ENCODE results near the gene OSBPL5.

OSBPL5 gene

DNA sequence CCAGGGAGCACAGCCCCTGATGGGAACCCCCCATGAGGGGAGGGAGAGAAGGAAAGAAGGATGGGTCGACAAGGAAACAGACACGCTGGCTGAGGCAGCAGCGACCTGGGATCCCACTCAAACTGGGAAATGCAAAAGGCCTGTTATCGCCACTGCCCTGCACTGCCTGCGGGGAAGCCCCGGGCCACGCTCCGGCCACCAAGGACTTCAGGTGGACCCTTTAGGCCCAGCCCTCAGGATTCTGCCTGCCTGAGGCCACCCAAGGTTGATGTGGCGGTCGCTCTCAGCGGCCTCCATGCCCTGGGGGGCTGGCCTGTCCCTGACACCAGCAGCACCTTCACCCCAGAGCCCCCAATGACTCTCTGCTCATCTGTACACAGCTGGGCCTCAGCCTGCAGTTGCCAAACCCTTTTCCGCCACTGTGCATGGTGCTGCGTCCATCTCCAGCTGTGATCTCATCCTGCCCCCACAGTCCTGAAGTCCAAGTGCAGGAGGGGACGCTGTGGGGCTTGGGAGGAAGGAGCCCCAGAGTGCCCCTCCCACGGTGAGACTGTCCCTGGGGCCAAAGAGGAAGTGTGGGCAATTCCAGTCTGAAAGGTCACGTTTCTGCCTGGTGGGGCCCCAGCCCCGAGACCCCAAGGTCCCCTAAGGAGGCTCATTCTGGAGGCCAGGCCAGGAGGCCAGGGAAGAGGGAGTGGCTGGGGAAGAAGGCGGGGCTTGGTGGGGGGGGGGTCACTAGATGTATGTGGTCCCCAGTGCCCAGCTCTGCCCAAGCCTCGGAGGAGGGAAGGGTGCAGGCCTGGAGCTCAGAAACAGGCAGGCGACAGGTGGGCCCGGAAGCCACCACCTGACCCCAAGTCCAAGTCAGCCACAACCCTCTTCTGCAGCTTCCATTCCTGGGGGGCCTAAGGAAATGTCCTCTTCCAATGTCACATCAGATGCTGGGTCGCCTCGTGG, 31.6 kb downstream of the OSBPL5 start:
- DNase-seq: no peak

DNA sequence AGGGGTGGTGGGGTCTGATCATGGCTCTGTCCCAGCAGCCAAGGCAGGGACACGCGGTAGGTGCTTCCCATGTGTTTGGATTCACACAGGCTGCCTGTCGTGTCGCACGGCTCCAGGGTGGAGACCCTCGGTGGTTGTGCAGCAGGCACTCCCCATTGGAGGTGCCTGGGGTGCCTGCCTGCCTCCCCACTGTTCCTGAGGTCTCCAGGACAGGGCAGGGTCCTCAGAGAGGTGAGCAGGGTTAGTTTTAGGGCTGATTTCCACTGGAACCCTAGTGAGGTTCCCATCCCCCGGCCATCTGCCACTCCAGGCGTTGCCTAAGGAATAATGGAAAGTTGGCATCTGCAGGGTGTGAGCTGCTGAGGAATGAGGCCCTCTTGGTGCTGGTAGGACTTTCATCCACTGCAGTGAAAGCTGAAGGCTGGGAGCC, 32.3 kb downstream of the OSBPL5 start:
- no peak for DNase-seq

DNA sequence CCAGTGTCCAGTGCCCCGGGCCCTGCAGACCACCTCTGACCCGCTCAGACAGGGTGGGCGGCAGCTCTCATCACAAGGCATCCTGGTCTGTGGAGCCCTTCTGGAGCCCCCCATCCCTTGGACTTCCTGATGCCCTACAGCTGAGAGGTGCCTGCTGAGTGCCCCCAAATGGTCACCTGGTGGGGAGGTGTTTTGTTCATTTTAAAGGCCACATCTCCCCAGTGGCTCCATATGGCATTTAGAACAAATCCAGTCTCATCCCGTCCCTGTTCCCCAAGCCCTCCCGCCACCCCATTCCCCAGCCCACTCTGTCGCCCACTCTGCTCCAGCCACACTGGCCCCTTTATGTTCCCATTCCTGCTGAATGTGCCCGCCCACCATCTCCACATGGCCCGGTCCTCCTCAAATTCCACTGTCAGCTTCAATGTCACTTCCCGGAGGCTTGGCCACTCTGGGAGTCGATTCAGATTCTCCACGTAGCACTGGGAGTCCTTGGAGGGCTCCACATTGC, 32.8 kb downstream of the OSBPL5 start:
- no peak for DNase-seq

DNA sequence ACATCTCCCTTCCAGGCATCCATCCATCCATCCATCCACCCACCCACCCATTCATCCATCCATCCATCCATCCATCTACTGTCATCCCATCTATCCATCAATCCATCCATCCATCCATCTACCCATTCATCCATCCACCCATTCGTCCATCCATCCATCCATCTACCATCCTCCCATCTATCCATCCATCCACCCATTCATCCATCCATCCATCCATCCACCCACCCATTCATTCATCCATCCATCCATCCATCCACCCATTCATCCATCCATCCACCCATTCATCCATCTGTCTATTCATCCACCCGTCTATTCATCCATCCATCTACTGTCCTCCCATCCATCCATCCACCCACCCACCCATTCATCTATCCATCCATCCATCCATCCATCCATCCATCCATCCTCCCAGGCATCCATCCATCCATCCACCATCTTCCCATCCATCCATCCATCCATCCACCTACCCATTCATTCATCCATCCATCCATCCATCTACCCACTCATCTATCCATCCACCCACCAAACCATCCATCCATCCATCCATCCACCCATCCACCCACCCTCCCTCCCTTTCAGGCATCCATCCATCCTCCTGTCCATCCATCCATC, 33.7 kb downstream of the OSBPL5 start:
- DNase-seq: no peak

DNA sequence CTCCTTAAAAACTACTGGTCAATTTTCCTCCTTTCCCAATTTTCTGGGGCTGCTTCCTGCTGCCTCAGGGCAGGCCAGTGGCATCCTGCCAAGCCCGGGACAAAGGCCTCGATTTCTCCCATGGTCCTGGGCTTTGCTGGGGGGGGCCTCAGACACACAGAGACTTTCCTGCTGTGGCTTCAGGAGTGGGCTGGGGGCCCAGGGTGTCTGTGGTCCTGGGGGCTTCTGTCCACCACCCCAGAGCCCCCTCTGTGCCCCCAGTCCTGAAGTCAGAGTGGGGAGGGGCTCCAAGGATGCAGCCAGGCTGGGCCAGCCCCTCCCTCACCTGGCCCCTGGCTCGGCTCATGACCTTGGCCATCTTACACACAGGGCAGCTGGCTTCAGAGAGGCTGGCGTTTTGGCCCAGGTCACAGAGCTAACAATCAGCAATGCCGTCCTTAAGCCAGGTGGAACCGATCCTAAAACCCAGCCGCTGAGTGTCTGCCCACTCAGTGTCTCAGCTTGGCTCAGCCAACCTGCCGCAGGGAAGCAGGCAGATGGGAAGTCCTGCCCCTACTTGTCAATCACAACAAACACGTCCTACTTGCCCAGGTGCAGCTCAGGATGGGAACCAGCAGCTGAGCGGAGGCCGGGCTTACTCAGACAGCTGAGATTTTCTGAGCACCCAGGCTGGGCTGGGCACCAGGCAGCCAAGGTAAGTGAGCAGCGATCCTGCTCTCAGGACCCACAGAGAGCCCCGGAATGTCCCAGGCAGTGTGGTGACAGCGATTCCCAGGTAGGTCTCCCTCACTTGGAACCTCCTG, 34.6 kb downstream of the OSBPL5 start:
- peak; percentile 13 to 76 for DNase-seq

DNA sequence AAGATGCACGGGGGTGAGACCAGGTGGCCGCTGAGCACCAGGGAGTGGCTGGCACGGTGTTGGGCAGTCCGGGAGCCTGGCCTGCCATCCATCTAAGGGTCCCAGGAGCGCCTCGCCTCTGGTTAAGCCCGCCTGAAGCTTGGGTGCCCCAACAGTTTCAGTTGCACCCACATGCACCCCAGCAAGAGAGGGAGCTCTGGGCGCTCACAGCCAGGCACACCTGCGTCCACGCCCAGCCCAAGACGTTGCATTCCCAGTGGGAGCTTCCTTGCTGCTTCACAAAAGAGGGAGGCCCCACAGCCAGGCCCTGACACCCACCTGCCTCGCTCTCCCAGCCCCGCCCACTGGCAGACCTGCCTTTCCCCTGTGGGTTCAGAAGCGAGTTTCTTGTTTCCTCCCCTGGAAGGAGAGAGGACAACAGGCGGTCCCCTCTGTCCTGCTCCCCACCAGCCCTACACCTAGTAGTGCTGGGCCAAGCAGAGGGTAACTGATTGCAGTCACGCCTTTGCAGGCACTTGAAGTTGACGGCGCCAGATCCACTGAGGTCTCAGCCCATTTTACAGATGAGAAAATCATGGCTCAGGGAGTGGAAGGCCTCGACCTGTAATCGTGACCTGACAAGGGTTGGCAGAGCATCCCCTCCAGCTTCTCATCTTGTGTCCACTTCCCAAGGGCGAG, 35.4 kb downstream of the OSBPL5 start:
- no peak for DNase-seq

DNA sequence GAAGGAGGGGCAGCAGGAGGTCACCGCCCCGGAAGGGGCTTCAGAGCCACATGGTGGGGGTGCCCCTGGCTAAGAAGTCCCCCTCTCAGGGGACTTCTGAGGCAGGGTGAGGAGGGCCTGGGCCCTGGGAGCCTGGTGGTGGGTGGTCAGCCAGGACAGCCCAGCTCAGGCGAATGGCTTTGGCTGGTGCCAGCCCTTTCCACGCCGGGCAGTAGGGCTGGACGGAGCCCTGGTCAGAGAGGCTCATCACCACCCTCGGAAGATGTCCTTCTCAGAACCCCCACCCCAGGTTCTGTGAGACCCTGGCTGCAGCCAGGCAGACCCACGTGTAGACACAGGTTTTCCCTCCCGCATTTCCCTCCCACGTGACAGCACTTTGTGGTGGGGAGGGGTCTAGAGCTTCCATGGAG, 35.9 kb downstream of the OSBPL5 start:
- DNase-seq: no peak

DNA sequence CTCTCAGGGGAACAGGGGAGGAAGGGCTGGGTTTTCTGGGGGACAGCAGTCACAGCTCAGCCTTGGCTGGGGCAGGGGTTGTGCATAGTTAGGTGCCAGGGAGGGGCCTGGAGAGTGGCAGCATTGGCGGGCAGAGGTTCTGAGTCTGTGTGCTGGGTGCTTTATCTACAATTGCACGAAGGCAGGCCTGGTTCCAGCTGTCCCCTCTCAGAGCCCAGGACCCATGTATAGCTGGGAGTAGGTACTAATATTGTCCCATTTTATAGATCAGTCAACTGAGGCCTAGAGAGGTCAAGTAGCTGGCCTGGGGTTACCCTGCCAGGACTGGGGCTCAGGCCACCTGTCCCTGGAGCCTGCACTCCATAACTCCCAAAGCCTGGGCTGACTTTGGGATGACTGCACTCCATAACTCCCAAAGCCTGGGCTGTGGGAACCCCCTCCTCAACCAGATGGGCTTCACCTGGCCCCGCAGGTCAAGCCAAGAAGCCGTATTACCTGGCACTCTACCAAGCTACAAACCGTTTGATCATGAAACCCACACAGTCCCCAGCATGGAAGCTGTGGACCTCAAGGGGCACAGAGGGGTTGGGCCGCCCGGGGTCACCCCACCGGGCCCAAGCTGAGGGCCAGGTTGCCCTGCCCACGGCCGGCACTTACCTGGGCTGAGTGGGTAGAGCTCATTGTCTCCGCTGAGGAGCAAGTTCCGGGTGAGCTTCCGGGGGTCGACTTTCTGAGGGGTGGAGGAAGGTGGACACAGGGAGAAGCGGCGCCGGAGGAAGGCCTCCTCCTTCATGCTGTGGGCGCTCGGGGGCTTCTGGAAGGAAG, 36.5 kb downstream of the OSBPL5 start:
- no peak for DNase-seq

DNA sequence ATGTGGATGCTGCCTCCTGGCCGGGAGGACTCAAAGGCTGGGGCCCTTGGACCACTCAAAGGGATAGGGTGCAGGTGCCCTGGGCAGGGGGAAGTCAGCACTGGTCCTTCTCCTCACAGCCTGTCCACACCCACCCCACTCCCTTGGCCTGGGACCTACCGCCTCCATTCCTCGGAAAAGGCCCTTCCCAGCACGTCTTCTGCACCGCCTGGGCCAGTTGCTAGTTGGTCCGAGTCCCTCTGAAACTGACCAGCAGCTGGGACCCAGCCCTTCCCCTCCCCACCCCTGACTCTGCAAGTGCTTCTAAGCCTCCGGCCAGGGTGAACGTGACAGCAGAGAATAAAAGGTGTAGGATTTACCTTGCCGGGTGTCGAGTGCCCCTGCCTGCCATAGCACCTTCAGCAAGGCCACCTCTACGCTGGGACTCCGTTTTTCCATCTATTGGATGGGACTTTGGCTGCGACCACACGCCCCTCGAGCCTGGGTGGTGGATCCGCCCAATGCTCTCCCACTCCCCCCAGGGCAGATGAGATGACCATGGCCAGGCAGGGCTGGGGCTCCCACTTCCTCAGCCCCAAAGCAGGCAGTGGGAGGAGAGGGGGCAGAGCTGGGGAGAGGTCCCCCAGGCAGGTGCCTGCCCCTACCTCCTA, 37.3 kb downstream of the OSBPL5 start:
- DNase-seq: no peak

DNA sequence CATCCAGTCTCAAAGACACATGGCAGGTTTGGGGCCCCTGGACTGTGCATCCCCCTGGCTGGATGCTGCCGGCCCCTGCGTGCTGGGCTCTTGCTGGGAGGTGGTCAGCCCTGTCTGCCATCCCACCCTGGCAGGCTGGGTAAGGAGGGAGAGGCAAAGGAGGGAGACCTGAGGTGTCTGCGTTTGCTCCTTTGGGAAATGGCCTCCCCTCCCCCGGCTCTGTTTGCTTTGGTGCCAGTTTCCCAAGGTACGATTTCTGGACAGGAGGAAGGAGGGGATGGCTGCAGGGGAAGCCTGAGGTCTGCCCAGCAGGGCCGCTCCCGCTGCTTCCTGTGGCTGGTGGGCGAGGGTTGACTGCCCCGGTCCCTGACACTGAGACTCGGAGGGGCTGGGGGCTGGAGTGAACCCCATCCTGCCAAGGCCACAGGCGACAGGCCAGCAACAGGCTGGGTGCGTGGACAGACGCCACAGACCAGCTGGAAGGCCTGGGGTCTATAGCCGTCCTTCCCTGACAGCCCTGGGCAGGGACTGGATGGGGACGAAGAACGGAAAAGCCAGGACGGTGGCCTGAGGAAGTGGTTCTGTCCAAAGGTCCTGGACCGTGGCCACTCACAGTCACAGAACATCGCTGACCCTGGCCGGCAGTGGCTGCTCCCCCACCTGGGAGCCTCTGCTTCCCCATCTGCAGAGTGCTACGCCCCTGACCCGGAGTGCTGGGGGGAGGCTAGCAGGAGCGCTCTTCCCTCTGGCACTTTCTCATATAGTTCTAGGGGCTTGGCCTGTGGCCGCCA, 38.0 kb downstream of the OSBPL5 start:
- no peak for DNase-seq

DNA sequence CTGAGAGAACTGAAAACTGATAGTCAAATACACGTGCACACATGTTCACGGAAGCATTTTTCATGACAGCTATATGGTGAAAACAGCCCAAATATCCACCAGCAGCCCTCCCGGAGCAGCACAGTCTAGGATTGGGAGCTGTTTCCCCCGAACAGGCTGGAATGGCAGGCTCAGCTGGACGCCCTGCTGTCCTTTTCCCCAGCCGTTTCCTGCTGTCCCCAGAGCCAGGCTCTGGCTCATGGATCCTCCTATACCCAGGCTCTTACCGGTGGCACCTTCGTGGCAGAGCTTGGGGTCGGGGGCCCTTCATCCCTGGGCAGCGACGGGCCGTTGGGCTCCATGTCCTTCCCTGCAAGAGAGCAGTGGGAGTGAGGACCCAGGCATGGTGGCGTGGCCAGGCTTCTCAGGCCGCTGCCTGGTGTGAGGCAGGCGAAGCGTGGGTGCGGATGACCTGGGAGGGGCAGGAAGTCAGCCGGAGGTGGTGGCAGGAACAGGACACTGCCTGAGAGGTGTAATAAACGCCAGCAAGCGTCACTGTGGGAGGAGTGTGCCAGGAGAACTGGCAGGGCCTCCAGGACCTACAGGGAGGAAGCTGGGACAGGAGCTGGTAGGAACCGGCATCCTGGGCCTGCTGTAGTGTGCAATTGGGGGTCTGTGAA, 38.8 kb downstream of the OSBPL5 start:
- DNase-seq: no peak

DNA sequence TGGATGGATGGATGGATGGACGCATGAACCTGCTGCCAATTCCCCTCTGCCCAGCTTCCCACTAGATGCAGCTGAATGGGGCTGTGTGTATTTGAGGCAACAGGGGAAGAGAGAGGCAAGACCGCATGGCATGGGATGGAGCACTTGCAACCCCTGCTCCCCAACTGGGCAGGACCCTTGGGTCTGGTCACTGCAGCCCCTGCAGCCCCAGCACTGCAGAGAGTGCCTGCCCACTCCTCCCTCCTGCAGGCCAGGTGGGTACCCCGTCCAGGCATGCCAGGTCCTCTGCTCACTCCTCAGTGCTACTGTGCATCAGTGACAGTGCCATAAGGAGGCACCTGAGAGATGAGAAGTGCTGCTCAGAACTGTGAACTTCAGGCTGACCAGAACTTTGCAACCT, 40.3 kb downstream of the OSBPL5 start:
- DNase-seq: no peak

DNA sequence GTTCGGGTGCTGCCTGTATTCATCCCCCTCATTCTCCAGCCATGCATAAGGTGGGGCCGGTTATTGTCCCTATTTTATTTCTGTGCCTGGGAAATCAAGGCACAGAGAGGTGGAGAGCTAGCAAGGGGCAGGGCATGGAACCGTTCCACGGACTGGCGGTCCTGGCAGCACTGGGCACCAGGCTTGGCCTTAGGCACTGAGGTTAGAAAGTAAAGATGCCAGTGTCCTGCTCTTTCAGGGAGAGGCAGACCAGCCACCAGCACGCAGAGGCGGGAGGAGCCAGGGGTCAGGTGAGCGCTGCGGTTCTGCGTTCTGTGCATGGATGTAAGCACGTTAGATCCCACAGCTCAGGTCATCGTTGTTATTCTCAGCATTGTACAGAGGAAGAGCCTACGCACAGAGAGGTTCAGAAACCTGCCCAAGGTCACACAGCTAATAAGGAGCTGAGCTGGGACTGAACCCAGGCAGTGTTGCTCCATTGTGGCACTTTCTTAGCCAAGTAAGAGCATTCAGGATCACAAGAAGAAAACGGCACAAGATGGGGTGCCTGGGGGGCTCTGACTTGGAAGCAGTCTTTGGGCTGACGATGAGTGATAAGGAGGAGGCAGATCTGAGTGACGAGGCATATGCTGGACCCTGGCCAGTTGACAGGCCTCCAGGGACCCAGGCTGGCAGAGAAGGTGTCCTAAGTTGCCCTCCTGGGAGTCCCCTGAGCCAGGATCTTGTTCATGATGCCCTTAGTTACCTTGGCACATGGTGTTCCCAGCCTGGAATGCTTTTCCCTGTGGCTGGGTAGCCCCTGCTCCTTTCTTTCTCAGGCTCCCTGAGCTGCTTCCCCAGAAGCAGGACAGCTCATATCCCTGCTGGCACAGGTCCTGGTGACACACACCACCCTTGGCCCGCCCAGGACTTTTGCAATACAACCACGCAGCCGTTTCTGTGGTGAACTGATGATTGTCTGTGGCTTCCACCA, 41.1 kb downstream of the OSBPL5 start:
- no peak for DNase-seq

DNA sequence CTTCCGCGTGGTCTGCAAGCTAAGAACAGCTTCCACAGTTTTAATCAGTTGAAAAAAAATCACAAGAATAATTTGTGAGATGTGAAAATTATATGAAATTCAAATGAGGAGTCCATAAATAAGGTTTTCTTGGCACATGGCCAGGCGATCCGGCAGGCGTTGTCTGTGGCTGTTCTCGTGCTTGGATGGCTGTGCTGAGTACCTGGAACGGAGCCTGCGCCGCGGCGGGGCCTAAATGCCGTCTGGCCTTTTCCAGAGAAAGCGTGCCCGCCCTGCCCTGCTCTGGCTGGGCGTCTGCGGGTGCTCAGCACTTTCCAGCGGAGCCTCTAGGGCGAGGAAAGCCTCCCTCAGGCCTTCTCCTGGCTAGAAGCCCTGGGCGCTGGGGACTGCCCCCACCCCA, 41.8 kb downstream of the OSBPL5 start:
- DNase-seq: peak in 1 of 2 experiments; percentile 51

DNA sequence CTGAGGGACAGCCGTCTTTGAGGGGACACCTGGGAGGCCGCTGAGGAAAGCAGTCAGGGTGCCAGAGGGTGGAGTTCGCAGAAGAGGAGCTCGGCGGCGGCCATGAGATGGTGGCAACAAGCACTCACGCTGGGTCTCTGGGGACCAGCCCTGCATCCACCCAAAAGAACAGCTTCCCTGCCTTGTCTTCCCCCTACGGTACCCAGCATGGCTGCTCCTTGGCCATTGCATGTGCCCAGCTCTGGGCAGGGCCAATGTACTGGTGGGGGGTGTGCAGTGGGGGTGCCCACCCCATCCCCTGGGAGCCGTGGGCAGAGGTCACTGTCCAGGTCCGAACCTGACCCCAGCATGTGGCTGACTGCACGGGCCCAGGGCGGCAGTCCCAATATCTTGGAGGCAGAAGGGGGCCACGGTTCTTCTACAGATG, 42.3 kb downstream of the OSBPL5 start:
- DNase-seq: no peak

DNA sequence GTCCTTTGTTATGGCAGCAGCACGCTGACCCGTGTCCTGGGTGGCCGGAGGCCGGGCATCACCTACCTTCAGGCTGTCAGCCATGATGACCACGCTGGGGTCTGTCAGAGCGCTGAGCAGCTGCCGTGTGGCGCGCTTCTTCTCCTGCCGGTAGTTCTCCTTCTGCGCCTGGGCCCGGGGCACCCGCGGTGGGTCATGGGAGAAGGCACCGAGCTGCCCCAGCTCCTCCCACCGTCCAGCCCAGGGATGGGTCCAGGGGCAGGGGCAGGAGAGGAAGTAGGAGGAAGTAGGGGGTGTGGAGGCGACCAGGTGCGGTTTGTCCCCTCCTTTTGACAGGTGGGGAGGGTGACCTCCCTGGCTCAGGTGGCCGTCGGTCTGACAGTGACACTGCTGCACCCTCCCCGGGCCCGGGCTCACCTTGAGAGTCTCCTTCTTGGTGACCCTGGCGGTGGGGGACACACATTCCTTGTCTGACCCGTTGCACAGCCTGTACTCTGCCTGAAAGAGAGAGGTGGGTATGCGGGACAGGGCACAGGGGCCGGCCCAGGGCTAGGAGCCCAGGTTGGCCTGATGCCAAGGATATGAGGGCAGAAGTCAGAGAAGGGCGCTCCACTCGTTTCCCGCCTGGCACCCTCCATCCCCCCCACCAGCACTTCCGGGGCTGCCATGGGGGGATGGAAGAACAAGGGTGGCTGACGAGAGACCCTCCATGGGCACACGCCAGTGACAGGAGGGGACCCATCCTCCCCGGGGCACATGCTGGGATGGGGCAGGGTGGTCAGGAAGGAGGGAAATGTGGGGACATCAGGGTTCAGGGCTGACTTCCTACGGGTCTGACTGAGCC, 43.0 kb downstream of the OSBPL5 start:
- no peak for DNase-seq

DNA sequence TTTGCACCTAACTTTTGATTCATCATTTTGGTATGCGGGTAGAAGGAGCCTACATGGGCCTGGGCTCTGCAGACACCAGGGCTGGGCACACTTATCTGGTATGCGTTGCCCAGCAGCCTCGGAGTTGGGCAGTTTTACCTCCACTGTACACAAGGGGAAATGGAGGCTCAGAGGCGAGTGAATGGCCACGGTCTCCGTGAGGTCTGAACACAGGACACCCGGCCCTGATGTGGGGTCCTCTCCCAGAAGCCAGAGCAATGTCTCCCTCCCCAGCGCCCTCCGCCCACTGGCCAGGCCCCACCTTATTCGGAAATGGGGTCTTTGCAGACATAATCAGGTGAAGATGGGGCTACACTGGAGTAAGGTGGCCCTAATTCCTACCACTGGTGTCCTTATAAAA, 43.7 kb downstream of the OSBPL5 start:
- no peak for DNase-seq
